Spleen (tissue), 11 donors: ENCODE measurements around the gene DHDDS. TPM values are rescaled to one million over a fixed set of nuclear protein-coding genes. Genes with fewer than 3 reads are reported as not detected.

Experiments used
- DNase-seq: peaks from one replicate; pipeline ENCODE4 v3.0.0-alpha.2; 2020
- H3K27ac ChIP-seq, 8 donors: fragments of 200-600 bp; sonication (generic) in 7 of 8; 1 replicate in 4 of 8; 2 replicates in 4 of 8; pipeline versions ENCODE4 v1.5.0 to v1.8.0; 2016 to 2021; ENCODE audit warnings: inconsistent platforms in 4 of 8, mild to moderate bottlenecking in 4 of 8, moderate library complexity in 1 of 8
- H3K27me3 ChIP-seq, 7 donors: fragments of 200-600 bp; sonication (generic) in 6 of 7; replicated peaks in 1 of 7; 1 replicate in 4 of 7; 2 replicates in 3 of 7; pipeline versions ENCODE4 v1.5.0 to v1.8.0; 2016 to 2021; ENCODE audit warnings: inconsistent platforms in 3 of 7, mild to moderate bottlenecking in 1 of 7
- H3K36me3 ChIP-seq, 6 donors: fragments of 200-600 bp; sonication (generic) in 5 of 6; 1 replicate in 4 of 6; 2 replicates in 2 of 6; pipeline versions ENCODE4 v1.5.0 to v1.8.0; 2016 to 2021; ENCODE audit warnings: inconsistent platforms in 2 of 6
- H3K4me1 ChIP-seq, 6 donors: fragments of 200-600 bp; sonication (generic) in 5 of 6; 1 replicate in 3 of 6; 2 replicates in 3 of 6; pipeline versions ENCODE4 v1.5.0 to v1.8.0; 2016 to 2021; ENCODE audit warnings: inconsistent platforms in 3 of 6
- H3K4me3 ChIP-seq, 8 donors: fragments of 200-600 bp; sonication (generic) in 7 of 8; 1 replicate in 4 of 8; 2 replicates in 4 of 8; pipeline versions ENCODE4 v1.5.0 to v1.8.0; 2016 to 2021; ENCODE audit warnings: inconsistent platforms in 4 of 8, mild to moderate bottlenecking in 4 of 8, moderate library complexity in 2 of 8
- H3K9me3 ChIP-seq, 8 donors: fragments of 200-600 bp; sonication (generic) in 7 of 8; 1 replicate in 4 of 8; 2 replicates in 4 of 8; pipeline versions ENCODE4 v1.5.0 to v1.8.0; 2016 to 2021; ENCODE audit warnings: inconsistent platforms in 4 of 8
- POLR2A ChIP-seq, 3 donors: fragments of 450-650 bp; IDR thresholded peaks; one replicate each; pipeline ENCODE4 v1.5.1; 2017; ENCODE audit warnings: antibody characterized with exemption in 3 of 3, mild to moderate bottlenecking in 1 of 3
- POLR2AphosphoS5 ChIP-seq, 3 donors: sonication (generic); formaldehyde crosslinking; IDR thresholded peaks; one replicate each; pipeline ENCODE4 v1.5.1; 2017; ENCODE audit warnings: antibody characterized with exemption in 3 of 3
- WGBS, 5 donors: extraction: QIAGEN DNeasy Blood & Tissue Kit in 3 of 5; methylation state at CpG; one replicate each; pipeline versions ENCODE4 v1.1.5 to v1.1.7; 2013 to 2018; 5-methylcytosine and 5-hydroxymethylcytosine counted together
- intact Hi-C: fragments of 100-400 bp; cut with DNase I; formaldehyde crosslinking; loops from one replicate; pipeline ENCODE4 v1.15.0; 2023; ENCODE audit warnings: low total_unique reads
- polyA plus RNA-seq, 3 donors: library from polyadenylated mRNA; stranded (reverse); fragments of 200-250 nt; gene quantifications; one replicate each; pipeline ENCODE4 v1.2.1, GENCODE V29; 2013
- total RNA-seq, 7 donors: library from RNA; depleted of rRNA in 3 of 7; stranded (reverse); fragments of >200 nt in 3 of 7; fragmentation: NEBNext Ultra II Directional in 4 of 7; extraction: Animal tissue kit (Norgen Biotek cat#: 25700) in 4 of 7; gene quantifications; one replicate each; pipeline versions ENCODE4 v1.1.0 to v1.2.1, GENCODE V29; 2016 to 2021
- TF ChIP-seq, protein P1 (sequence below), 11 experiments: fragments of 200-600 bp in 7 of 11; fragments of 450-650 bp in 4 of 11; sonication (generic) in 4 of 11; IDR thresholded peaks in 8 of 11; conservative IDR thresholded peaks in 3 of 11; 1 replicate in 7 of 11; 2 replicates in 4 of 11; pipeline versions ENCODE4 v1.4.0 to v1.8.0; 2016 to 2021; ENCODE audit warnings: antibody characterized with exemption in 11 of 11, inconsistent platforms in 4 of 11, mild to moderate bottlenecking in 1 of 11
- donor health status: healthy with polysubstance abuse.
- donor health status: DM: no; HTN: no; CAD: no; lungs with moderate emphysema.
- donor health status: DM: no; HTN: no; CAD: no.
- donor health status: Bipolar disorder and iron deficiency.
- donor health status: healthy.
- donor health status: DM: no; HTN: no; CAD: no.
- donor health status: DM: yes; HTN: yes; CAD: no.

The DHDDS gene
- total and polyA plus RNA-seq, 10 donors, result 11.1 to 48.8 (median 32.4) TPM

DNA sequence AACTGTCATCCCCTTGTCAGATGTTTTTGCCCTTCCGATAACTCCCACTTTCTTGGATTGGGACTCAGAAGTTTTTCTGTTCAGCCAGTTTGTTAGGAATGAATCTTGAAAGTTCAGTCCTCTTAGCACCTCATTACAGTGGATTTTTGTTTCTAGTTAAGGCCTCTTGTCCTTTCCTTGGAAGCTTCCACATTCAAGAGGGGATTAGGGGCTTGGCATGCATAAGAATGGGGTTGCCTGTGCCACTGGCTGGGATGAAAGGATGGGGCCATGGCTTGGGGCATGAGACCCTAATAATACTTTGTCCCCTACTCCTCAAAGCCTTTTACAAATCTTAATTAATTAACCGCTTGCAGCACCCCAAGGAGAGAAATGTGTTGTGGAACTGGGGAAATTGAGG lies 2.4 kb upstream of the DHDDS start:
- intact Hi-C loops, result no loop called here
- no peak for TF ChIP-seq POLR2AphosphoS5 (IDR thresholded peaks at IDR 0.05)
- TF ChIP-seq, protein P1, sequence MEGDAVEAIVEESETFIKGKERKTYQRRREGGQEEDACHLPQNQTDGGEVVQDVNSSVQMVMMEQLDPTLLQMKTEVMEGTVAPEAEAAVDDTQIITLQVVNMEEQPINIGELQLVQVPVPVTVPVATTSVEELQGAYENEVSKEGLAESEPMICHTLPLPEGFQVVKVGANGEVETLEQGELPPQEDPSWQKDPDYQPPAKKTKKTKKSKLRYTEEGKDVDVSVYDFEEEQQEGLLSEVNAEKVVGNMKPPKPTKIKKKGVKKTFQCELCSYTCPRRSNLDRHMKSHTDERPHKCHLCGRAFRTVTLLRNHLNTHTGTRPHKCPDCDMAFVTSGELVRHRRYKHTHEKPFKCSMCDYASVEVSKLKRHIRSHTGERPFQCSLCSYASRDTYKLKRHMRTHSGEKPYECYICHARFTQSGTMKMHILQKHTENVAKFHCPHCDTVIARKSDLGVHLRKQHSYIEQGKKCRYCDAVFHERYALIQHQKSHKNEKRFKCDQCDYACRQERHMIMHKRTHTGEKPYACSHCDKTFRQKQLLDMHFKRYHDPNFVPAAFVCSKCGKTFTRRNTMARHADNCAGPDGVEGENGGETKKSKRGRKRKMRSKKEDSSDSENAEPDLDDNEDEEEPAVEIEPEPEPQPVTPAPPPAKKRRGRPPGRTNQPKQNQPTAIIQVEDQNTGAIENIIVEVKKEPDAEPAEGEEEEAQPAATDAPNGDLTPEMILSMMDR (IDR thresholded peaks at IDR 0.05 in 8 of 11, conservative IDR thresholded peaks at IDR 0.05 in 3 of 11), result no peak
- TF ChIP-seq POLR2A (IDR thresholded peaks at IDR 0.05), result no peak
- no peak for DNase-seq
- 93 to 96% (median 93%) methylated on average over 2 of the region's 2 CpGs for WGBS, 5 donors
- H3K27ac ChIP-seq, result no peak overlapping the region
- H3K27me3 ChIP-seq, result peaks cover 0 to 19% (median 0%) of the 10 kb centered on the region in 7 donors
- H3K9me3 ChIP-seq, result no peaks in the 10 kb centered on the region
- H3K4me3 ChIP-seq, result no peak overlapping the region
- peaks cover 0 to 12% (median 2%) of the 10 kb centered on the region in 6 donors for H3K36me3 ChIP-seq
- peaks cover 11 to 35% (median 27%) of the 10 kb centered on the region in 6 donors for H3K4me1 ChIP-seq

GRCh38 chr1:26432793-26433192 lies 672 bp downstream of the DHDDS start:
- peaks cover 3 to 43% (median 21%) of the 10 kb centered on the region in 6 donors for H3K36me3 ChIP-seq
- H3K4me1 ChIP-seq, result peaks cover 11 to 49% (median 31%) of the 10 kb centered on the region in 6 donors
- H3K4me3 ChIP-seq, result peak overlapping the region; percentile 55 to 78 (median 64)
- H3K27me3 ChIP-seq, result no peaks in the 10 kb centered on the region
- H3K27ac ChIP-seq, result peak overlapping the region in 7 of 8 donors; percentile 62 to 88 (median 79)
- DNase-seq, result no peak
- no peaks in the 10 kb centered on the region for H3K9me3 ChIP-seq
- 41 to 63% (median 53%) methylated on average over 3 of the region's 3 CpGs for WGBS, 5 donors
- TF ChIP-seq POLR2AphosphoS5 (IDR thresholded peaks at IDR 0.05) (no peak), POLR2A (IDR thresholded peaks at IDR 0.05) (no peak)
- TF ChIP-seq, protein P1 (IDR thresholded peaks at IDR 0.05 in 8 of 11, conservative IDR thresholded peaks at IDR 0.05 in 3 of 11), result no peak
- intact Hi-C loops, result no loop called here

DNA sequence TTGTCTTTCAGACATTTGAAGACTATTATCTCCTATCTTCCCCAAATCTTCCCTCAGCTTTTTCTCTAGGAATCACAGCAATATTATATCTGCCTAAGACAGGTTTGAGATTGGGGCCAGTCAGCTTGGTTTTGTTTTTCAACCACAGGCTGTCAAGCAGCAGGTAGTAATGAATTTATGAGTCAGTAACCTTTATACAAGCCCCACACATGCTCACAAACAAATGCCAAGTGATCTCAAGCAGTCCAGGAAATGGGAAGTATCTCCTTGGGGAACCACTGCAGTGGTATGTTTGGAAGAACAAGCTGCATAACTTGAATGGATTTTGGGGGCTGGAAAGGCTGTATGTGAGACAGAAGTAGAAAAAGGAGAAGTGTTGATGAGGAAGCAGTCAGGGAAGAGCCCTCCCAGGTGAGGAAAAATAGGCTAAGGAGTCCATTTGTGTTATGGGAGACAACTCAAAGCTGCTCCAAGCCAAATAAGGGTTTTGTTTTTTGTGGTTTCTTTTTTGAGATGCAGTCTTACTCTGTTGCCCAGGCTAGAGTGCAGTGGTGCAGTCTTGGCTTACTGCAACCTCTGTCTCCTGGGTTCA lies 2.1 kb downstream of the DHDDS start:
- H3K27ac ChIP-seq, result no peak overlapping the region
- no peaks in the 10 kb centered on the region for H3K27me3 ChIP-seq
- H3K4me3 ChIP-seq, result no peak overlapping the region
- H3K36me3 ChIP-seq, result peaks cover 3 to 58% (median 35%) of the 10 kb centered on the region in 6 donors
- intact Hi-C loops, result no loop called here
- no peak for DNase-seq
- no peaks in the 10 kb centered on the region for H3K9me3 ChIP-seq
- peaks cover 11 to 49% (median 31%) of the 10 kb centered on the region in 6 donors for H3K4me1 ChIP-seq
- TF ChIP-seq POLR2A (IDR thresholded peaks at IDR 0.05) (no peak), POLR2AphosphoS5 (IDR thresholded peaks at IDR 0.05) (no peak)
- TF ChIP-seq, protein P1 (IDR thresholded peaks at IDR 0.05 in 8 of 11, conservative IDR thresholded peaks at IDR 0.05 in 3 of 11), result no peak

DNA sequence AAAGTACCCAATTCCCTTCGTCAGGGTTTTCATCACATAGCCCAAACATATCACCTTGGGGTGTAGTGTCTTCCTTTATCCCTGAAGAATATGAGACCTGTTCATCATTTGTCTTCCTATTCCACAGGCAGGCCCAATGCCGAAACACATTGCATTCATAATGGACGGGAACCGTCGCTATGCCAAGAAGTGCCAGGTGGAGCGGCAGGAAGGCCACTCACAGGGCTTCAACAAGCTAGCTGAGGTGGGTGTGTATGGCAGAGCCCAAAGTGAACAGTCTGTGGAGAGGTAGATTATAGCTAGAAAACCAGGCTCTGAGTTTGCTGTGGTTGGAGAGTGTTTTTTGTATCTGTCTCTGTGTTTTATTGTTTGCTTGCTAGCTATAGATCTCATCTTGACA lies 5.9 kb downstream of the DHDDS start:
- H3K9me3 ChIP-seq, result no peaks in the 10 kb centered on the region
- H3K36me3 ChIP-seq, result peaks cover 3 to 96% (median 69%) of the 10 kb centered on the region in 6 donors
- intact Hi-C loops, result no loop called here
- H3K4me1 ChIP-seq, result peaks cover 7 to 31% (median 16%) of the 10 kb centered on the region in 6 donors
- no peaks in the 10 kb centered on the region for H3K27me3 ChIP-seq
- no peak for TF ChIP-seq POLR2A (IDR thresholded peaks at IDR 0.05)
- TF ChIP-seq, protein P1 (IDR thresholded peaks at IDR 0.05 in 8 of 11, conservative IDR thresholded peaks at IDR 0.05 in 3 of 11), result no peak
- TF ChIP-seq POLR2AphosphoS5 (IDR thresholded peaks at IDR 0.05), result no peak
- no peak for DNase-seq
- 92 to 98% (median 97%) methylated on average over 6 of the region's 6 CpGs for WGBS, 5 donors
- no peak overlapping the region for H3K4me3 ChIP-seq
- H3K27ac ChIP-seq, result no peak overlapping the region
